A673 (cell line): ENCODE data around the gene DCUN1D5.

Source experiments
- EZH2 ChIP-seq: fragments of 200-600 bp; sonication (generic); IDR thresholded peaks from 2 replicates; pipeline ENCODE4 v1.6.1; 2017; ENCODE audit warnings: borderline replicate concordance, low read depth, mild to moderate bottlenecking, mixed read lengths, antibody characterized with exemption, low read length; ENCODE audit not compliant: poor library complexity, severe bottlenecking
- TF ChIP-seq, protein P1 (sequence below): fragments of 300-800, 200-600 bp; sonication (generic); conservative IDR thresholded peaks from 2 replicates; pipeline ENCODE4 v1.5.1; 2017; ENCODE audit warnings: low read depth, mild to moderate bottlenecking, antibody characterized with exemption, low read length, moderate library complexity, mixed read lengths

DNA sequence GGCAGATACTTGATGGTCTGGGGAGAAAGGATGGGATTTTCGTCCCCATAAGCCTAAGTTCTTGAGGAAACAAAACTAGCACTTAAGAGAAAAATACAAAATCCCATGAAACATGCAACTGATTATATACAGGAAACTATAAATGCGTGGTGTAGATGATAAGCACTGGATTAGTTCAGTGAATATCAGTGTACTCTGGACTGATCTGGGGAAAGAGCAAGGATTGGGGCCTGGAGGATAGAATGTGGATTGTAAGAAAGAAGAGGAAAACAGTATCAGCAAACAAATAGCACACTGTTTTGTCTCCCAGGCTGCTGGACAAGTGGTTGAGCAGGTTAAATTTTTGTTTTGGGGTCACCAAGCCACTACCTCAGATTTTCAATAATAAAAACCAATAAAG is 49.8 kb downstream of the DCUN1D5 start:
- TF ChIP-seq, protein P1, sequence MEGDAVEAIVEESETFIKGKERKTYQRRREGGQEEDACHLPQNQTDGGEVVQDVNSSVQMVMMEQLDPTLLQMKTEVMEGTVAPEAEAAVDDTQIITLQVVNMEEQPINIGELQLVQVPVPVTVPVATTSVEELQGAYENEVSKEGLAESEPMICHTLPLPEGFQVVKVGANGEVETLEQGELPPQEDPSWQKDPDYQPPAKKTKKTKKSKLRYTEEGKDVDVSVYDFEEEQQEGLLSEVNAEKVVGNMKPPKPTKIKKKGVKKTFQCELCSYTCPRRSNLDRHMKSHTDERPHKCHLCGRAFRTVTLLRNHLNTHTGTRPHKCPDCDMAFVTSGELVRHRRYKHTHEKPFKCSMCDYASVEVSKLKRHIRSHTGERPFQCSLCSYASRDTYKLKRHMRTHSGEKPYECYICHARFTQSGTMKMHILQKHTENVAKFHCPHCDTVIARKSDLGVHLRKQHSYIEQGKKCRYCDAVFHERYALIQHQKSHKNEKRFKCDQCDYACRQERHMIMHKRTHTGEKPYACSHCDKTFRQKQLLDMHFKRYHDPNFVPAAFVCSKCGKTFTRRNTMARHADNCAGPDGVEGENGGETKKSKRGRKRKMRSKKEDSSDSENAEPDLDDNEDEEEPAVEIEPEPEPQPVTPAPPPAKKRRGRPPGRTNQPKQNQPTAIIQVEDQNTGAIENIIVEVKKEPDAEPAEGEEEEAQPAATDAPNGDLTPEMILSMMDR: no peak
- no peak for TF ChIP-seq EZH2
